ENCODE measurements around the gene EEF1AKMT2.
A peak's percentile ranks its signal among the peaks of the same experiment; 100 is the strongest.

The EEF1AKMT2 gene

GRCh38 chr10:124721330-124722045, 70.2 kb downstream of the EEF1AKMT2 start:
- DNase-seq (ENCODE audit: low read depth), result no peak

- DNase-seq (ENCODE audit: low read depth), result peak; percentile 53
These were observed 72.4 kb downstream of the EEF1AKMT2 start for GRCh38 chr10:124719213-124719851.

- DNase-seq (ENCODE audit: low read depth), result peak; percentile 63
These were observed 73.6 kb downstream of the EEF1AKMT2 start for GRCh38 chr10:124717911-124718741.

GRCh38 chr10:124717041-124717757, 74.5 kb downstream of the EEF1AKMT2 start:
- DNase-seq (ENCODE audit: low read depth), result no peak

GRCh38 chr10:124716369-124716768, 75.3 kb downstream of the EEF1AKMT2 start:
- no peak for DNase-seq (ENCODE audit: low read depth)

- DNase-seq (ENCODE audit: low read depth), result no peak
These were observed 76.2 kb downstream of the EEF1AKMT2 start for GRCh38 chr10:124715439-124715838.

GRCh38 chr10:124713679-124714255, 77.9 kb downstream of the EEF1AKMT2 start:
- DNase-seq (ENCODE audit: low read depth), result no peak

- no peak for DNase-seq (ENCODE audit: low read depth)
These were observed 78.8 kb downstream of the EEF1AKMT2 start for GRCh38 chr10:124712704-124713407.

GRCh38 chr10:124711145-124711544, 80.5 kb downstream of the EEF1AKMT2 start:
- DNase-seq (ENCODE audit: low read depth), result no peak

GRCh38 chr10:124710266-124710881, 81.3 kb downstream of the EEF1AKMT2 start:
- DNase-seq (ENCODE audit: low read depth), result no peak

- no peak for DNase-seq (ENCODE audit: low read depth)
These were observed 81.8 kb downstream of the EEF1AKMT2 start for GRCh38 chr10:124709861-124710260.

GRCh38 chr10:124708922-124709520, 82.7 kb downstream of the EEF1AKMT2 start:
- DNase-seq (ENCODE audit: low read depth), result no peak

GRCh38 chr10:124708246-124708779, 83.4 kb downstream of the EEF1AKMT2 start:
- DNase-seq (ENCODE audit: low read depth), result no peak
